WI38 (cell line): ENCODE results near the gene ACIN1.
A peak's percentile ranks its signal among the peaks of the same experiment; 100 is the strongest.

Experiments used
- H3K4me3 ChIP-seq: 2 replicates; pipeline ENCODE4 v1.5.1; 2011; ENCODE audit warnings: low read depth, mild to moderate bottlenecking, control low read depth, low read length
- TF ChIP-seq, protein P1 (sequence below): IDR thresholded peaks from 2 replicates; pipeline ENCODE4 v1.5.1; 2012; ENCODE audit warnings: low read depth, mild to moderate bottlenecking, control low read depth, low read length

ACIN1 gene

DNA sequence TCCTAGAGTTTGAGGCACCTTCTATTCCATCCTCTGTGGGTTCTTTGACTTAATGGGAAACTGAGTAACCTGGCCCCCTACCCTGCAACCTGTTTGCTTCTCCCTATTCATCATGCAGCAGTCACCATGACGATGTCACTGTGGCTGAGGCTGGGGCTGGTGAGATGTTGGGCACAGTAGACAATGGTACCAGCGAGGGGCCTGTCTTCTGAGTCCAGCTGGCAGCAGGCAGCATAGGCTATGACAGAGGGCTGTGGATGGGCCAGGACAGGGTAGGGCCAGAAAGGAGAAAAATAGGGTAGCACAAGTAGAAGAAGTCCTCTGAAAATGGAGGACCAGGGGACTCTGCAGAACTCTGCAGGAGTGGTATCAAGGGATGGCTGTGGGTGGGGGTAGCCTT is 7.9 kb upstream of the ACIN1 start:
- TF ChIP-seq, protein P1, sequence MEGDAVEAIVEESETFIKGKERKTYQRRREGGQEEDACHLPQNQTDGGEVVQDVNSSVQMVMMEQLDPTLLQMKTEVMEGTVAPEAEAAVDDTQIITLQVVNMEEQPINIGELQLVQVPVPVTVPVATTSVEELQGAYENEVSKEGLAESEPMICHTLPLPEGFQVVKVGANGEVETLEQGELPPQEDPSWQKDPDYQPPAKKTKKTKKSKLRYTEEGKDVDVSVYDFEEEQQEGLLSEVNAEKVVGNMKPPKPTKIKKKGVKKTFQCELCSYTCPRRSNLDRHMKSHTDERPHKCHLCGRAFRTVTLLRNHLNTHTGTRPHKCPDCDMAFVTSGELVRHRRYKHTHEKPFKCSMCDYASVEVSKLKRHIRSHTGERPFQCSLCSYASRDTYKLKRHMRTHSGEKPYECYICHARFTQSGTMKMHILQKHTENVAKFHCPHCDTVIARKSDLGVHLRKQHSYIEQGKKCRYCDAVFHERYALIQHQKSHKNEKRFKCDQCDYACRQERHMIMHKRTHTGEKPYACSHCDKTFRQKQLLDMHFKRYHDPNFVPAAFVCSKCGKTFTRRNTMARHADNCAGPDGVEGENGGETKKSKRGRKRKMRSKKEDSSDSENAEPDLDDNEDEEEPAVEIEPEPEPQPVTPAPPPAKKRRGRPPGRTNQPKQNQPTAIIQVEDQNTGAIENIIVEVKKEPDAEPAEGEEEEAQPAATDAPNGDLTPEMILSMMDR, result no peak
- no peak overlapping the region for H3K4me3 ChIP-seq

DNA sequence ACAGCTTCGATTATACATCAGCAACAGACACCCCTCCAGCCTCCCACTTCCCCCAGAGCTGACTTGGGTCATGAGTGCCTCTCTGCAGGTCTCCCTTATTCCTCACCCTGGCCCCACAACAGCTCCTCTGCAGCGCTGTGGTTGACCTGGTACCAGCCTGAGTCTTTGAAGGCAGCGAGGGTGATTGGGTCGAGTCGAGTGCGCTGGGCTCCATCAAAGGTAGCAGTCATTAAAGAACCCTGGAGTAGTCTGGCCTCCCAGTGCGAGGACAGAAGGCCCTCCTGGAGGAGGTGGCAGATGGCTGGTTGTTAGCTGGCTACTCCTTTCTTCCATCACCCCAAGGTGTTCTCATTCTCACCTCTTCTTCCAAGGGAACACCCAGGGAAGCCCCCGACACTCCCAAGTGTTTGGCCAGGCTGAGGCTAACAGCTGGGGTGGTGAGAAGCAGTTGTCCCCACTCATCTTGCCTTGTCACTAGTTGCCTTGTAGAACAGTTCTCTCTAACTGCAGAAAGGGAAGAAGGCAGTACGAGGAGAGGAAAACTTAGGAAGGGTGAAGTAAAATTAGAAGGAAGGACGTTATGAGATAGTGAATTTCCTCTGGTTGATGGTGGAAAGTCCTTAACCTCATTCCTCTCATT is 7.2 kb upstream of the ACIN1 start:
- TF ChIP-seq, protein P1, result no peak
- H3K4me3 ChIP-seq, result no peak overlapping the region

DNA sequence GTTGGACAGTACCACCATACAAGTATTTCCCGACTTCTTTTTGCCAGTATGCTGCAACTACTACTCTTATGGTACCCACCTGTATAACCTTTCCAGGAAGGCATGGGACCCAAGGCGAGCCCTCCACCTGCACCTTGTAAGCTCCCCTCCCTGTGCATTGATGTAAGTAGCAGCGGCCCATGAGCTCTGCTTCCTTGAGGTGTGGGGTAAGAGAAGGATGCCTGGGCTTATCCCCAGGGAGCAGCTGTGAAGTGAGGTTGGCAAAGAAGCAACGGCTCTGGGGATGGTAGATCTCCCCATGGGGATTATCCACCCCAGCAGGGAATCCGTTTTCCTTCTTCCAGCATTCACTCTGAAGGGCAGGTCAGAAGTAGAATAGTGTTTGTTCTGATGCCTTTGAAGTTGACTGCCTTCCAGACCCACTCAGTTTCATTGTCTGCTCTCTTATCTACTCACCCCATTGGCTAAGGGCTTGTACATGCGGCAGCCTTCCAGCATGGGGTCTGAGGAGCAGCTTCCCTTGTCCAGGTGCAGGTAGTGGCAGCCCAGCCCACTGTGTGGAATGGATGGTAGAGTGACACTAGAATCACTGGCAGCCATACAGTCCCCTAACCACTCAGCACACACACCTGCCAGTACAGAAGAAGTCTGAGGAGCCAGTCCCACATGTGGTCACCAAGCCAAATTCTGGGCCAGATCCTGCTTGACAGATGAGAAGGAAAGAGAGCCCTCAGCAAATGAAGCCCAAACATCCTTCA is 6.5 kb upstream of the ACIN1 start:
- H3K4me3 ChIP-seq, result no peak overlapping the region
- TF ChIP-seq, protein P1, result no peak

DNA sequence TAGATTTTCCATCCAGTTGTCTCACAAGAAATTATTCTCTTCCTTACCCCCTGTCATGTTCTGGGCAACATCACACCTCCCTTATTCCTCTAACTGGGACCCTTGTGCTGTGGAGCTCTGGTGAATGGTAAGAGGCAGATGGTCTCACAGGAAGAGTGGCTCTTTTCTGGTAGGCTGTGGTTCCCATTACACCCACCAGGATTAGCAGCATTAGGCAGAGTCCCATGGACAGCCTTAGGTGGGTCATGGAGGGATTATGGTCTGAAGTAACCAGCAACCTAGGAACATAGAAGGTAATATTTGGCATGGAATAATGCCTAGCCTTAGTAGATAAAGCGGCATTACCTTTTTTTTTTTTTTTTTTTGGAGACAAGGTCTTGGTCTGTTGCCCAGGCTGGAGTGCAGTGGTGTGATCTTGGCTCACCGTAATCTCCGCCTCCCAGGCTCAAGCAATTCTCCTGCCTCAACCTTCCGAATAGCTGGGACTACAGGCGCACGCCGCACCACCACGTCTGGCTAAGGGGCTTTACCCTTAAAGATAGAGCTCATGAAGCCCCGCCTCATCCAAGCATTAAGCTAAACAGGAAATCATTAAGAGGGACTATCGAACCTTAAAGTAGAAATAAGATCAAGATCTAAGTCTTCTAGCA is 4.4 kb upstream of the ACIN1 start:
- no peak overlapping the region for H3K4me3 ChIP-seq
- TF ChIP-seq, protein P1, result no peak

DNA sequence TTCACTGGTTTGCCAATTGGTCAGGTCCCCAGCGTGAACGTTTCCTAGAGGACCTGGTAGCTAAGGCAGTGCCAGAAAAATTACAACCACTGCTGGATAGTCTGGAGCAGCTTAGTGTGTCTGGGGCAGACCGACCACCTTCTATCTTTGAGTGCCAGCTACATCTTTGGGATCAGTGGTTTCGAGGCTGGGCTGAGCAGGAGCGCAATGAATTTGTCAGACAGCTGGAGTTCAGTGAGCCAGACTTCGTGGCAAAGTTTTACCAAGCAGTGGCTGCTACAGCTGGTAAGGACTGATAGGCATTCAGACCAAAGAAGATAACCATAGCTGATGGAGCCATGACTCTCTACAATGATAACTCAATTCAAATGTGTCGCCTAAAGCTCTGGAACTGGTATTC is 2.9 kb upstream of the ACIN1 start:
- TF ChIP-seq, protein P1, result no peak
- no peak overlapping the region for H3K4me3 ChIP-seq

DNA sequence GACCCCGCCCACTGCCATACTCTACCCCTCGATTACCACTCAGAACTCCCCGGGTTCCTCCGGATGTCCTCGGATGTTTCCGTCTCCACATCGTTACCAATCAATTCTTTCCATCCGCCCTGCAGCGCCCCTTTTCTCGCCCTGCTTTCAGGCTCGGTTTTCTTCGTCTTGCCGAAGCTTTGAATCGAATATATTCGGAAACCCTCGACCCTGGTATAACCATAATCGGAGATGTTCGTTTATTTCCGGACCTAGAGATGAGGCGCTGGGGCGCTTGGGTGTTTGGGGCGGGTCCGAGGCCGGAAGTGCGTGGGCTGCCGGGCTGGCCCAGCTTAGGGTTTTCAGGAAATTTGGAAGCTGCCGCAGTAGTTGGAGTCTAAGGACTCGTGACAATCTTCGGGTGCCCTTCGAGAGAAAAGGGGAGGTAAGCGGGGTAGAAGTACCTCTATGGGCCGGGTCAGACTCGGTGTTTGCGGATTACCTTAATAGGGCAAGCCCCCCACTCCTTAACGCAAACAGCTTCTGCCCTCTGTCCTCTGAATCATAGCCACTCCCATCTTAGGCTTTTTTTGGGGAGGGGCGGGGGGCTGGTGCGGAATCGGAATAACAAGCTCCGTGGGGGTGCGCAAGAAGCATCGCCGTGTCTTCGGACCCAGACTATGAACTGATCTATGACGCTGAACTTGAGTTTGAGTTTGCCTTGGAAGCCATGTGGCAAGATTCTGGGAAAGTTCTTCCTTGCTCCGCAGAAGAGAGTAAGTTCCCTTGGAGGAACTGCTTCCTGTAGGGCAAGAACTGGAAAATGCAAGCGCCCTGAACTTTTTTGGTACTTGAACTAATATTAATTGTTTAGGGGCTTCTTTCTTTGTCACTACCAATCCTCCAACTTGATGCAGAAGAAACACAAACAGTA is 516 bp upstream of the ACIN1 start, which contains the start of gene C14orf119:
C14orf119 (plus strand) TSS at position 310 of the 913 bp plus-strand sequence. CDS start 2,154 bp downstream, outside the sequence.
- TF ChIP-seq, protein P1, result no peak
- H3K4me3 ChIP-seq, result peak within 1 kb of the TSS; percentile 92
